ENCODE measurements around the gene TNFRSF21.

- TF ChIP-seq CTCF (IDR thresholded peaks at IDR 0.05 in 2 of 3, conservative IDR thresholded peaks at IDR 0.05 in 1 of 3; ENCODE audit: control insufficient read depth in 2 of 3, extremely low read depth in 1 of 3, insufficient read depth in 1 of 3, low read depth in 3 of 3, low read length in 3 of 3) (no peak), EZH2 (IDR thresholded peaks at IDR 0.05; ENCODE audit: borderline replicate concordance, control insufficient read depth, low read depth, low read length) (no peak)
Observed at GRCh38 chr6:47245745-47246371, 63.8 kb downstream of the TNFRSF21 start.
